Type B pancreatic cell (in vitro differentiated cells): Measurements from ENCODE around the gene NEDD4L. TPM values are rescaled to one million over a fixed set of nuclear protein-coding genes. Genes with fewer than 3 reads are reported as not detected.

ENCODE experiments used
- DNase-seq: peaks from one replicate; pipeline ENCODE4 v3.0.0; 2021; ENCODE audit warnings: mixed read lengths; ENCODE audit not compliant: unreplicated experiment; ENCODE audit errors: extremely low spot score
- H3K27ac Mint-ChIP-seq: 2 replicates; pipeline ENCODE4 v1.8.0; 2021; ENCODE audit warnings: mild to moderate bottlenecking, mixed read lengths
- H3K27me3 Mint-ChIP-seq: 2 replicates; pipeline ENCODE4 v1.8.0; 2021; ENCODE audit warnings: mixed read lengths
- H3K36me3 Mint-ChIP-seq: 2 replicates; pipeline ENCODE4 v1.8.0; 2021; ENCODE audit warnings: mixed read lengths
- H3K4me1 Mint-ChIP-seq: one replicate; pipeline ENCODE4 v1.8.0; 2021; ENCODE audit warnings: mixed read lengths; ENCODE audit not compliant: unreplicated experiment
- H3K4me3 Mint-ChIP-seq: 2 replicates; pipeline ENCODE4 v1.8.0; 2021; ENCODE audit warnings: mild to moderate bottlenecking, mixed read lengths
- H3K9me3 Mint-ChIP-seq: 2 replicates; pipeline ENCODE4 v1.8.0; 2021; ENCODE audit warnings: mixed read lengths
- total RNA-seq: library from RNA; stranded (reverse); gene quantifications from 2 replicates; pipeline ENCODE4 v1.2.1, GENCODE V29; 2021; ENCODE audit warnings: low replicate concordance
- TF ChIP-seq, protein P1 (sequence below): fragments of 200-600 bp; sonication (generic); conservative IDR thresholded peaks from 2 replicates; pipeline ENCODE4 v1.5.0; 2021; ENCODE audit warnings: antibody characterized with exemption, mild to moderate bottlenecking

NEDD4L gene
- total RNA-seq, 1 donor from 2014 or later = 84.7 TPM

DNA sequence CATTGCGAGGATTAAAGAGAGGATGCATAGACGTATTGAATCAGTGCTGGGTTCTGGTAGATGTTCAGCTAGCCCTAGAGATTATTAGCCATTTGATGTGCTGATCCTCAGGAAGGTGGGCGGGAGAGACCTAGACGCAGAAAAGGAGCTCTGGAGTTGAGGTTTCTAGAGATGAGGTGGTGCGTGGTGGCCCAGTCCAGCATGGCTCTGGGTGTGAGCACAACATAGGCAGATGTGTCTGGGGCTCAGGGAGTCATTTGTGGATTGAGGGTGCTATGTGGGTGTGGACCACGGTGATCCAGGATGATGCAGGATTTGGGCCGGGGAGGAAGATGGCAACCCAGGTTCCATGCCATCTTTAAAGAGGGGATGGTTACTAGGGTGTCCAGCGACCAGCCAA lies 102.1 kb downstream of the NEDD4L start:
- Mint-ChIP-seq H3K4me3 (no peak overlapping the region), H3K36me3 (peaks cover 4% of the 10 kb centered on the region), H3K4me1 (peaks cover 27% of the 10 kb centered on the region), H3K27me3 (no peaks in the 10 kb centered on the region), H3K9me3 (no peaks in the 10 kb centered on the region), H3K27ac (no peak overlapping the region)
- TF ChIP-seq, protein P1, sequence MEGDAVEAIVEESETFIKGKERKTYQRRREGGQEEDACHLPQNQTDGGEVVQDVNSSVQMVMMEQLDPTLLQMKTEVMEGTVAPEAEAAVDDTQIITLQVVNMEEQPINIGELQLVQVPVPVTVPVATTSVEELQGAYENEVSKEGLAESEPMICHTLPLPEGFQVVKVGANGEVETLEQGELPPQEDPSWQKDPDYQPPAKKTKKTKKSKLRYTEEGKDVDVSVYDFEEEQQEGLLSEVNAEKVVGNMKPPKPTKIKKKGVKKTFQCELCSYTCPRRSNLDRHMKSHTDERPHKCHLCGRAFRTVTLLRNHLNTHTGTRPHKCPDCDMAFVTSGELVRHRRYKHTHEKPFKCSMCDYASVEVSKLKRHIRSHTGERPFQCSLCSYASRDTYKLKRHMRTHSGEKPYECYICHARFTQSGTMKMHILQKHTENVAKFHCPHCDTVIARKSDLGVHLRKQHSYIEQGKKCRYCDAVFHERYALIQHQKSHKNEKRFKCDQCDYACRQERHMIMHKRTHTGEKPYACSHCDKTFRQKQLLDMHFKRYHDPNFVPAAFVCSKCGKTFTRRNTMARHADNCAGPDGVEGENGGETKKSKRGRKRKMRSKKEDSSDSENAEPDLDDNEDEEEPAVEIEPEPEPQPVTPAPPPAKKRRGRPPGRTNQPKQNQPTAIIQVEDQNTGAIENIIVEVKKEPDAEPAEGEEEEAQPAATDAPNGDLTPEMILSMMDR = no peak
- no peak for DNase-seq

DNA sequence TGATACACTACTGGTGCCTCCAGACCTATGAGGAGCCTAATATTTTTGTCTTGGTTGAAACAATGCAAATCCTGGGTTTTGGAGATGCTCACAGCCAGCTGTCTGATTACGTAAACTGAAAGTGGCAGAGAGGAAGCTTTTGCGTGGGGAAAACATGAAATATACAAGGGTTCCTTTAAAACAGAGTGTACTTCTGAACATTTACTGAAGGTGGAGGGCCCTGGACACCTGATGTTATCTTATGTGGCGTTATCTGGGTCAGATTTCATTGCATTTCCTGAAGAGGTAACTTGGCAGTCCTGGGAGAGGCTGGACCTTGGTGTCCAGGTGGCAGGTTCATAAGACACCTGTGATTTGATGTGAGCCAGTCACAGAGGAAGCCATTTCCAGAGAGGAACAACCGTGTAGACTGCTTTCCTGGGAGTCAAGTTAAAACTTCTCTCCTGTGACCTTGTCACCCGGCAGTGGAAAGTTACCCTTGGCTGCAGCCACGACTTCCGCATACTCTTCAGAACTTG lies 105.0 kb downstream of the NEDD4L start:
- peaks cover 1% of the 10 kb centered on the region for H3K36me3 Mint-ChIP-seq
- no peak for DNase-seq
- no peaks in the 10 kb centered on the region for H3K27me3 Mint-ChIP-seq
- H3K9me3 Mint-ChIP-seq = peaks cover 6% of the 10 kb centered on the region
- H3K27ac Mint-ChIP-seq = no peak overlapping the region
- H3K4me1 Mint-ChIP-seq = peaks cover 22% of the 10 kb centered on the region
- TF ChIP-seq, protein P1 = no peak
- H3K4me3 Mint-ChIP-seq = no peak overlapping the region

DNA sequence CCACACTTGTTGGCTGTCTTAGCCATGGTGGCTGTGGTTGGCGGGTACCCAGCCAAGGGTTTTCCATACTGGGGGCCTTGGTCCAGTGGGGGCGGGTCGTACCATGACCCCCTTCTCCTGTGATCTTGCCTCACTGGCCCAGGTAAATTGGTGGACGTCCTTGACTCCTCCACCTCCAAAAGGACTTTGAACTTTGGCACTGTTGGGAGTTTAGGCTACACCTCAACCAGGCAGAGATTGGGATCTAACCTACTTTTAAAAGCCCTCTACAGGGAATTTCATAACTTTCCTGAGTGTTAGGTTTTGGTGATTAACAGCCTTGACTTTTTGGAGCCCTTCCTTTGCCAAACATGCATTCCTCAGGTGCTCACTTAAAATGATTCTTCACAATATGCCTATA lies 106.7 kb downstream of the NEDD4L start:
- Mint-ChIP-seq H3K27me3 (no peaks in the 10 kb centered on the region), H3K27ac (no peak overlapping the region), H3K4me1 (peaks cover 22% of the 10 kb centered on the region), H3K9me3 (peaks cover 6% of the 10 kb centered on the region), H3K36me3 (no peaks in the 10 kb centered on the region), H3K4me3 (no peak overlapping the region)
- TF ChIP-seq, protein P1 = no peak
- no peak for DNase-seq

- H3K27me3 Mint-ChIP-seq = no peaks in the 10 kb centered on the region
- no peak overlapping the region for H3K27ac Mint-ChIP-seq
- peaks cover 6% of the 10 kb centered on the region for H3K9me3 Mint-ChIP-seq
- H3K36me3 Mint-ChIP-seq = no peaks in the 10 kb centered on the region
- no peak for DNase-seq
- H3K4me1 Mint-ChIP-seq = peaks cover 20% of the 10 kb centered on the region
- TF ChIP-seq, protein P1 = no peak
- no peak overlapping the region for H3K4me3 Mint-ChIP-seq
Observed at GRCh38 chr18:58152216-58152615, 108.2 kb downstream of the NEDD4L start.

DNA sequence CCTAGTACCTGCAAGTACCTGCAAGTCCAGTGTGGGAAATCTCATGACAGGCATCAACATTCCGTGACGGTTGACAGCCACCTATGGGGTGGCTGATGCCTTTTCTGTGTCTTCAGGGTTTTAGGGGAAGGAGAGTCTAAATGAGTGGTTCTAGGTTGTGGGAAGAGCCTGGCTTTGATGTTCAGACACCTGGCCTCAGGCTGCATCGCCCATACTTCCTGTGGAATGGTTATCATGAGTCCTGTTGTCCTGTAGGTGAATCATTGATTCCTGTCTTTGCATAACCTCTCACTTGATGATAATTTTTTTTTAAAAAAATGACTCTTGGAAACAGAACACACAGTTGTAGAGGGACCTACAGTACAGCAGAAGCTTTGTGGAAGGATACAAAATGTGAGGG lies 108.9 kb downstream of the NEDD4L start:
- no peak for DNase-seq
- Mint-ChIP-seq H3K36me3 (no peaks in the 10 kb centered on the region), H3K4me3 (no peak overlapping the region), H3K27me3 (no peaks in the 10 kb centered on the region), H3K4me1 (peaks cover 27% of the 10 kb centered on the region), H3K9me3 (peaks cover 6% of the 10 kb centered on the region), H3K27ac (no peak overlapping the region)
- TF ChIP-seq, protein P1 = no peak

- H3K9me3 Mint-ChIP-seq = peaks cover 6% of the 10 kb centered on the region
- H3K36me3 Mint-ChIP-seq = no peaks in the 10 kb centered on the region
- H3K4me3 Mint-ChIP-seq = no peak overlapping the region
- DNase-seq = no peak
- no peak overlapping the region for H3K27ac Mint-ChIP-seq
- H3K4me1 Mint-ChIP-seq = peaks cover 26% of the 10 kb centered on the region
- TF ChIP-seq, protein P1 = no peak
- no peaks in the 10 kb centered on the region for H3K27me3 Mint-ChIP-seq
Observed at GRCh38 chr18:58156516-58156915, 112.5 kb downstream of the NEDD4L start.
